ENCODE results near the gene ATXN7. TPM values are rescaled to one million over a fixed set of nuclear protein-coding genes. Genes with fewer than 3 reads are reported as not detected.

ATXN7 gene
- total RNA-seq, 4 donors from 2014 or later: 21.4 to 88.6 (median 36.1) TPM

DNA sequence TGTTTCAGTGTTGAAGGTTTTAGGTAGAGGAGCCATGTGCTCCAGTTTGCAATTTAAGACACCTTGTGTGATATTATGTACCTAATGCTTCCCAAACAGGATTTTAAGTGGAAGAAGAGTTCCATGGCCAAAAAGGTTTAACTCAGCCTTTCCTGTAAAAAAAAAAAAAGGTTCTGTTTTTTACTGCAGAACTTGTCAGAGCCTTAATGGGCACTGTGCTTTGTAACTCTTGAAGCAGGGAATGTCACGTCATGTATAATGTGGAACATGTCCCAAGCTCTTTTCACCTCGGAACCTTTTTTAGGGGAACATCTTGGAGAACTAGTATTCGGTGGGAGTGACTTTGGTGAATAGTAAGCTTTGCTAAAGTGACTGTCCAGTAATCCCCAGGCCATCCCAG lies 128.0 kb downstream of the ATXN7 start:
- 90% methylated on average over 3 of the region's 3 CpGs for WGBS, 2 donors
- DNase-seq (ENCODE audit: low spot score in 2 of 2): no peak
- TF ChIP-seq, protein P1, sequence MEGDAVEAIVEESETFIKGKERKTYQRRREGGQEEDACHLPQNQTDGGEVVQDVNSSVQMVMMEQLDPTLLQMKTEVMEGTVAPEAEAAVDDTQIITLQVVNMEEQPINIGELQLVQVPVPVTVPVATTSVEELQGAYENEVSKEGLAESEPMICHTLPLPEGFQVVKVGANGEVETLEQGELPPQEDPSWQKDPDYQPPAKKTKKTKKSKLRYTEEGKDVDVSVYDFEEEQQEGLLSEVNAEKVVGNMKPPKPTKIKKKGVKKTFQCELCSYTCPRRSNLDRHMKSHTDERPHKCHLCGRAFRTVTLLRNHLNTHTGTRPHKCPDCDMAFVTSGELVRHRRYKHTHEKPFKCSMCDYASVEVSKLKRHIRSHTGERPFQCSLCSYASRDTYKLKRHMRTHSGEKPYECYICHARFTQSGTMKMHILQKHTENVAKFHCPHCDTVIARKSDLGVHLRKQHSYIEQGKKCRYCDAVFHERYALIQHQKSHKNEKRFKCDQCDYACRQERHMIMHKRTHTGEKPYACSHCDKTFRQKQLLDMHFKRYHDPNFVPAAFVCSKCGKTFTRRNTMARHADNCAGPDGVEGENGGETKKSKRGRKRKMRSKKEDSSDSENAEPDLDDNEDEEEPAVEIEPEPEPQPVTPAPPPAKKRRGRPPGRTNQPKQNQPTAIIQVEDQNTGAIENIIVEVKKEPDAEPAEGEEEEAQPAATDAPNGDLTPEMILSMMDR (IDR thresholded peaks at IDR 0.05): no peak
- no peak for TF ChIP-seq POLR2A (IDR thresholded peaks at IDR 0.05)
- intact Hi-C loops (cut with DNase I; ENCODE audit: low total_unique reads): loop anchor here (10.0 kb wide), 1 partner anchor 147 kb away; no protein-coding TSS in a partner anchor
- no peak overlapping the region for H3K4me3 ChIP-seq (ENCODE audit: low read depth, poor library complexity, severe bottlenecking)

DNA sequence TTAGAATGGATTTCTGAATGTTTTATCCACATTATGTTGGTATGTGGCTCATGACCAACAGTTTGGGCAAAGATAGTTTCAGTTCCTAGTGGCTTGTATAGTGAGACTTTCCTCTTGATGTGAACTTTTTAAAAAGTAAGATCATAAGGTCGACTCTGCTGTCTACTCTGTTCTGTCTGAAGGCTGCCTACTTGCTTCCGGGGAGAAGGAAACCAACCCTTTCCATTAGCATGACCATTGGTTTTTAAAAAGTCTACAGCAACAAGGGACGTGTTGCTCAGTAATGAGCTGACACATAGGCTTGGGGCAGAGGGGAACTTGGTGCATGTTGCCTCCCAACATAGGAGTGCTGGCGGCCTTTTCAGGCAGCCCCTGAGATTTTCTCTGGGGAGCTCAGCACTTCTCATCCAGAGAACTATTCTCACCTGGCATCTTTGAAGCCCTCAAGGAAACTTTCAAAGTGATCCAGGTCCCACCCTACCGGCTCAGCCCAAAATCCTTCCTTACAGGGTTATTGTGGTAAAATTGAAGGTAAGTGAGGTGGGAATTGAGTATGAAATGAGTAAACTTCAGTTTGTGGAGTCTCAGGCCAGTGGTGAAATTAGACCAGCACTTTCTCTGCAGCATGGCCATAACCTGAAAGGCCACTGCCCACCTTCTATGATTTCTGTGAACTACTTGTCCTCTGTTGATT lies 129.0 kb downstream of the ATXN7 start:
- H3K4me3 ChIP-seq (ENCODE audit: low read depth, poor library complexity, severe bottlenecking): no peak overlapping the region
- 76 to 89% methylated on average over 4 to 5 of the region's 5 CpGs for WGBS, 2 donors
- intact Hi-C loops (cut with DNase I; ENCODE audit: low total_unique reads): loop anchor here (10.0 kb wide), 1 partner anchor 148 kb away; no protein-coding TSS in a partner anchor
- DNase-seq (ENCODE audit: low spot score in 2 of 2): no peak
- TF ChIP-seq POLR2A (IDR thresholded peaks at IDR 0.05): no peak
- TF ChIP-seq, protein P1 (IDR thresholded peaks at IDR 0.05): no peak

DNA sequence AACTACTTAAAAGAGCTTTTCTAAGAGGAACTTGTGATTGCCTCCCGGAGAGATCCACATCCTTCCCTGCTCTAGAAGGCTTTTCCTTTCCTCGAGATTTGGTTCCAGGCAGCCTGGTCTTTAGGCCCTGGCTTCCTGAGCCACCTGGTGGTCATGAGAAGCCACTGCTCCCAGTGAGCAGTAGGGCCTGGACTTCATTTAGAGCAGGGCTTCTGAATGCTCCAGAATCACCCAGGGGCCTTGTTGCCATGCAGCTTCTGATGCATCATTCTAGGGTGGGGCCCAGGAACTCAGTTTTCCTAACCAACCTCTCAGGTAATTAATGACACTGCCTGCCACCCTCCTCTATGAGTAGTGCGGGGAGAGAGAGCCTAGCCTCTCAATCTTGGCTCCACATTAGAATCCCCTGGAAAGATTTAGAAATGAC lies 130.0 kb downstream of the ATXN7 start:
- H3K4me3 ChIP-seq (ENCODE audit: low read depth, poor library complexity, severe bottlenecking): no peak overlapping the region
- DNase-seq (ENCODE audit: low spot score in 2 of 2): peak; percentile 71 to 88
- TF ChIP-seq, protein P1 (IDR thresholded peaks at IDR 0.05): peak in 1 of 3 donors; percentile 63
- TF ChIP-seq POLR2A (IDR thresholded peaks at IDR 0.05): no peak
- intact Hi-C loops (cut with DNase I; ENCODE audit: low total_unique reads): loop anchor here (10.0 kb wide), 1 partner anchor 149 kb away; no protein-coding TSS in a partner anchor
- 18 to 27% methylated on average over 3 of the region's 3 CpGs for WGBS, 2 donors

DNA sequence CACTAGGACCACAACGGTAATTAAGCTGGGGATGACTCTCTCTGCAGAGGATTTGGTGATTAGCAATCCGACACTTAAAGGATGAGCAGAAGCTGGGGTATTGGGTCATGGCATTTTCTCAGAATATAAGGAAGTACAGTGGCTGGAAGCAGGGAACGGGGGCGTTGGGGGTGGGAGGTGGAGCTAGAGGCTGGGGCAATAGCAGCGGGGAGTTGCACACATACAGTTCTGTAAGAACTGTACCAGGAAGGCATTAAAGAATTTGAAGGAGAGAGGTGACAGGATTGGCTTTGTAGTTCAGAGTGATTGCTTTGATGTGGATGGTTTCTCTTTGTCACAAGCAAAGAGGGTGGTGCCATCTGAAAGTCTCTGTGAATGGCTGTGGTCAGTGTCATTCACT lies 131.4 kb downstream of the ATXN7 start:
- H3K4me3 ChIP-seq (ENCODE audit: low read depth, poor library complexity, severe bottlenecking): no peak overlapping the region
- intact Hi-C loops (cut with DNase I; ENCODE audit: low total_unique reads): loop anchor here (10.0 kb wide), 1 partner anchor 150 kb away; no protein-coding TSS in a partner anchor
- WGBS, 2 donors: 87 to 89% methylated on average over 5 of the region's 5 CpGs
- DNase-seq (ENCODE audit: low spot score in 2 of 2): no peak
- no peak for TF ChIP-seq POLR2A (IDR thresholded peaks at IDR 0.05)
- TF ChIP-seq, protein P1 (IDR thresholded peaks at IDR 0.05): no peak

DNA sequence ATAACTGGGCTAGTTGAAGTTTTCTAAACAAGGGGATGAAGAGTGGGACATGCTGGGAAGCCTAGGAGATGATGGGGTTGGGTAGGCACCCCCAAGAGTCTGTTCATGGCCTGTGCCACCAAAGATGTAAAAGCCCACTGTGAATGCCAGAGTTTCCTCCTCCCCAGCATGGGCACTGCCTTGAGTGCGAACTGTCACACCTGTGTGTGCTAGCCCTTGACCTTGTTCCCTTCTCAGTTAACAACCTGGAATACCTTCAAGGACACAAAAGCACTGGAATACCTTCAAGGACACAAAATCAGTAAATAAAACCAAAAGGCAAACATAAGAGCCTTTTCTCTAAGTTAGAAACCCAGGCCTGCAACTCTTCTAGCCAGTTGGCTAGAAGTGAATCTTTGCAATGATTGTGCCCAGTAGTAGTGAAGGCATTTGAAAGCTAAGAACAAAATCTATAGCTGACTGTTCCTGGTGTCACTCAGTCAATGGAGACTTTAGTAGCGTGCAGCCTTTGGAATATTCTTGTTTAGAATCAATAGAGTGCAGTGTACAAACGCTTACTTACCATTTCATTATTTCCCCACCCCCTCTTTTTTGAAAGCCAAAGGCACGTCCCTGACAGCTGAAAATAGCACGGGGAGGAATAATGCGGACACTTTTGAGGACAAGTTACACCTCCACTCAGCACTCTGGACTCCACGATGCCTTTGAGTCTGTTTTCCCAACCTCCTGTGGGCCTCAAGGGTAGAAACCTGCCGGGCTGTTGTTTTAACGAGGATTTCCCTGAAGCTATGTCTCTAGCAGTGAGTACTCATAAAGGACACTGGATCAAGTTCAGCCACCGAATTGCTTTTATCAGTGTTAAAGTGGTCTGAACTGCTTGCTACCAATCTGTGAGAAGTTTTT lies 135.4 kb downstream of the ATXN7 start:
- TF ChIP-seq, protein P1 (IDR thresholded peaks at IDR 0.05): no peak
- TF ChIP-seq POLR2A (IDR thresholded peaks at IDR 0.05): no peak
- H3K4me3 ChIP-seq (ENCODE audit: low read depth, poor library complexity, severe bottlenecking): no peak overlapping the region
- 81% methylated on average over 10 of the region's 10 CpGs for WGBS, 2 donors
- no peak for DNase-seq (ENCODE audit: low spot score in 2 of 2)
- intact Hi-C loops (cut with DNase I; ENCODE audit: low total_unique reads): loop anchor here (10.0 kb wide), 1 partner anchor 154 kb away; no protein-coding TSS in a partner anchor
